OCI-LY1 (cell line): ENCODE results near the gene NDUFAB1.

ENCODE experiments used
- CTCF ChIP-seq: fragments of 200-600 bp; sonication (generic), shearing (Covaris generic); IDR thresholded peaks from 2 replicates; pipeline ENCODE4 v1.5.1; 2017; ENCODE audit warnings: mild to moderate bottlenecking, antibody characterized with exemption, low read length, moderate library complexity, mixed read lengths
- EZH2 ChIP-seq: fragments of 200-600 bp; sonication (generic), shearing (Covaris generic); IDR thresholded peaks from 2 replicates; pipeline ENCODE4 v1.8.0; 2017; ENCODE audit warnings: borderline replicate concordance, mixed run types, mild to moderate bottlenecking, antibody characterized with exemption, low read length, moderate library complexity, mixed read lengths

GRCh38 chr16:23594186-23594585, 1.9 kb downstream of the NDUFAB1 start:
- TF ChIP-seq CTCF (no peak), EZH2 (no peak)
